ENCODE measurements around the gene SMTNL2.
"Not testable (repeated sequence)": the region's sequence is repeated elsewhere in the genome, so short reads cannot be mapped to it uniquely, and the experiment has no call there.

SMTNL2 gene

DNA sequence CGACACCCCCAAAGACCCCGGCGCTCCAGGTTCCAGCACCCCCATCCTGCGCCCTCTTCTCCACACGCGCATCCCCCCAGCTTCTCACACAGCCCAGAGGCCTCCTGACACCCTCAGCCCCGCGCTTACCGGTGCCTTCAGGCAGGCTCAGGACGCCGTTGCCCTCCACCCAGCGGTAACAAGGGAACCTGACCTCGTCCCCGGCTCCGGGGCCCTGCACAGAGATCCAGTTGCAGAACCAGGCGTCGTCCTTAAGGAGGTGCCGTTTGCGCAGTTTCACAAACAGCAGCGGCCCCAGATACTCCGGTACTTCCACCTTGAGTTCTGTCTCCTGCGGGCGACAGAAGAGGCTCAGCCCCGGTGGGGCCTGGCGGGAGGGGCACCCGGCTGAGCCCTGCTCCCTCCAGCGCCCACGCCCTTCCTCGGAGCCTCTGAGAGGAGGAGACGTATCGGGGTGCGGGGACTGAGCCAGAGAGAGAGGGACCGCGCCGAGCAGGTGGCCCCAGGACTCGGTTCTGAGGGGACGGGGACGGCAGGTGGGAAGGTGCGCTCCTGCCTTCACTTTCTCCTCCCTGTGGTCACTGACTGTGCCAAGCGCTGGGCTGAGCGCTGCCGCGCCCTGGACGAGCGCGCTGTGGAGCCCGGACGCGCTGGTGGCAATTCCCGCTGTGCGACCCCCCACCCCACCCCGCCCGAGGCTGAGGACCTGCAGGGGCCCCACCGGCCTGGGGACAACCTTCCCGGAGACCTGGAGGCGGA, 55.2 kb downstream of the SMTNL2 start:
- Mint-ChIP-seq H3K4me3 (peak overlapping the region; percentile 71), H3K27me3 (peaks cover 47% of the 10 kb centered on the region), H3K4me1 (peaks cover 20% of the 10 kb centered on the region)
- H3K27ac Mint-ChIP-seq, H3K36me3 Mint-ChIP-seq, H3K9me3 Mint-ChIP-seq: not testable (repeated sequence)

DNA sequence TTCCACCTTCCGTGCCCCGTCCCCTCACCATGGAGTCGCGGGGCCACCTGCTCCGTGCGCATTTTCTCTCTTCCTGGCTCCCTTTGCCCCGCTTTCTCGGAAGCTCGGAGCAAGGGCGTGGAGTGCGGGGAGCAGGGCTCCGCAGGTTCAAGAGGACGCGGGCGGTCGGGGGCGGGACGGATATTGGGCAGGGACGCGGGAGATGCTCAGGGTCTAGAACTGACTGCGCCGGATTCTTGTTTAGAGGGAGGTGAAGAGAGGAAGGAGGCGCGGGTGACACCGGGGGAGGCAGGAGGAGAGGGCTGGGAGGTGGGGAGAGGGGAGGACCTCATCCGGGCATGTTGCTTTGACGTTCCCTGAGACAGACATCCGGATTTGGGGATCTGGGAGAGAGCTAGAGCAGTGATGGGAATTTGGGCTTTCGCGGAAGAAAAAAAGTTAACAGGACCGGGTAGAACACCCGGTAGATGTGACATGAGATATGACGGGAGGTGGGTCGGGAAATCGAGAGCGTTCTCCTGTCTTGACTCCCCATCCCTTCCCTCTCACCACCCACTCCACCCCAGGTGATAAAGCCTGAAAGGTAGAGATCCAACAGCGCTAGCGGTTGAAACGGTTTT, 56.4 kb downstream of the SMTNL2 start:
- Mint-ChIP-seq H3K27me3 (peaks cover 43% of the 10 kb centered on the region), H3K4me1 (peaks cover 19% of the 10 kb centered on the region)
- not testable (repeated sequence) for H3K4me3 Mint-ChIP-seq, H3K27ac Mint-ChIP-seq, H3K9me3 Mint-ChIP-seq, H3K36me3 Mint-ChIP-seq

GRCh38 chr17:4641297-4642195, 57.2 kb downstream of the SMTNL2 start, which contains the start of gene ALOX15:
ALOX15 (minus strand) TSS chr17:4641678; CDS start chr17:4641651, 27 bp downstream.
- Mint-ChIP-seq H3K9me3 (no peaks in the 10 kb centered on the region), H3K4me1 (peaks cover 11% of the 10 kb centered on the region), H3K27me3 (peaks cover 36% of the 10 kb centered on the region), H3K27ac (no peak within 1 kb of the TSS), H3K36me3 (no peaks in the 10 kb centered on the region), H3K4me3 (no peak within 1 kb of the TSS)

DNA sequence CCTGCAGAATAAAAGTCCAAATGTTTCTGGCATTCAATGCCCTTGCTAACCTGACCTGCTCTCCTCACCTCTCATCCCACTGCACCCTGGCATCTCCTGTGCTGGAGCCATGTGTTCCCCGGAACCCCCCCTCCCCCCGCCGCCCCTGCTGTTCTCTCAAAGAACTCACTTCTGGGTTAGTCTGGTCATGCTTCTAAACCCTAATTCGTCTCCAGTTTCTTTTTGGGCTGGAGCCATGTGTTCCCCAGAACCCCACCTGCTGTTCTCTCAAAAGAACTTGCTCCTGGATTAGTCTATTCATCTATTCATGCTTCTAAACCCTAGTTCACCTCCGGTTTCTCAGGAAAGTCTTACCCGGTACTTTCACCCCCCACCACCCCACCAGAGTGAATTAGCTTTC, 58.0 kb downstream of the SMTNL2 start:
- Mint-ChIP-seq H3K4me1 (peaks cover 9% of the 10 kb centered on the region), H3K27ac (no peak overlapping the region), H3K27me3 (peaks cover 31% of the 10 kb centered on the region), H3K36me3 (no peaks in the 10 kb centered on the region), H3K9me3 (no peaks in the 10 kb centered on the region), H3K4me3 (no peak overlapping the region)

DNA sequence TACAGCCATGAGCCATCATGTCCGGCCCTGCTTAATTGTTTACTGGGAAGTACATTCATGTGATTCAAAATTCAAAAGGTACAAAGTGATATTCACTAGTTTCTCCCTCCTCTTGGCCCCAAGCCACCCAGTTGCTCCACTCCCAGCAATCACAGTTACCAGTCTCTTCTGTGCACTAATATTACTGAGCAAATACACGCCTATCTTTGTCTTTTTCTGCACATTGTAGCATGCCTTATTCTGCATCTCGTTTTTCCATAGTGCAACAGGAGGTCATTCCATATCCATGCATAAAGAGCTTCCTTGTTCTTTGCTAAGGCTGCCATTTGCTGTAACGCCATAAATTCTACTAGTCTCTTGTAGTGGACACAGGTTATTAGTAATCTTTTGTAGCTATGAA, 59.3 kb downstream of the SMTNL2 start:
- Mint-ChIP-seq H3K4me1 (peaks cover 8% of the 10 kb centered on the region), H3K36me3 (no peaks in the 10 kb centered on the region), H3K27ac (no peak overlapping the region), H3K9me3 (no peaks in the 10 kb centered on the region), H3K4me3 (no peak overlapping the region), H3K27me3 (peaks cover 27% of the 10 kb centered on the region)

GRCh38 chr17:4645642-4646041, 61.3 kb downstream of the SMTNL2 start:
- Mint-ChIP-seq H3K4me3 (no peak overlapping the region), H3K27me3 (peaks cover 22% of the 10 kb centered on the region), H3K27ac (no peak overlapping the region), H3K9me3 (no peaks in the 10 kb centered on the region), H3K4me1 (no peaks in the 10 kb centered on the region), H3K36me3 (no peaks in the 10 kb centered on the region)

- H3K4me1 Mint-ChIP-seq, result no peaks in the 10 kb centered on the region
- H3K9me3 Mint-ChIP-seq, result no peaks in the 10 kb centered on the region
- no peak overlapping the region for H3K4me3 Mint-ChIP-seq
- H3K36me3 Mint-ChIP-seq, result no peaks in the 10 kb centered on the region
- H3K27ac Mint-ChIP-seq, result no peak overlapping the region
- H3K27me3 Mint-ChIP-seq, result peaks cover 9% of the 10 kb centered on the region
Measured at GRCh38 chr17:4648741-4649140, 64.4 kb downstream of the SMTNL2 start.

DNA sequence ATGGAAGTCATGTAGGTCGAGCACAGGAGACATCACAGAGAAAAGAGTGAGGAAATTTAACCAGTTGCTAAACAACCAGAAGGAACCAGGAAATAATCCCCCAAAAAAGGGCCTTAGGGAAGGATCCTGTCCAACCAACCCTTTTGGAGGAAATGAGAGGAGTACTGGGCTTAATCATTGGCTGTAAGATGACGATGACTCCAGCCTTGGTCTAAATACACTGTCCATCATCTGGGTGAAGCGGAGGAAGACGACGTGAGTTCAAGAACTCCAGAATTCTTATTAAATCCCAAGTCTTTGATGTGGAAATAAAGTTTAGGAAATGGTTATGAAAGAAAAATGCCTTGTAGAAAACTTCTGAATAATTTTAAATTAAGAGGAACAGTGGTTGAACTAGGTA, 68.7 kb downstream of the SMTNL2 start:
- Mint-ChIP-seq H3K27ac (no peak overlapping the region), H3K36me3 (no peaks in the 10 kb centered on the region), H3K9me3 (no peaks in the 10 kb centered on the region), H3K27me3 (peaks cover 2% of the 10 kb centered on the region), H3K4me1 (no peaks in the 10 kb centered on the region), H3K4me3 (no peak overlapping the region)

DNA sequence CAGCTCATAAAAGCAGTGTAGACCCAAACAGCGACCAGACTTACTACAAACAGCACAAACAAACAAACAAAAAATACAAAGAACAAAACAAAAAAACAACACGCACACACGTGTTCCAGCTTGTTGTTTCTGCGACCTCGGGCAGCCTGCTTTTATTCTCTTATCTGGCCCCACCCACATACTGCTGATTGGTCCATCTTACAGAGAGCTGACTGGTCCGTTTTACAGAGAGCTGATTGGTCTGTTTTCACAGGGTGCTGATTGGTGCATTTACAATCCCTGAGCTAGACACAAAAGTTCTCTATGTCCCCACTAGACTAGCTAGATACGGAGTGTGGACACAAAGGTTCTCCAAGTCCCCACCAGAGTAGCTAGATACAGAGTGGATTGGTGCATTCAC, 71.6 kb downstream of the SMTNL2 start:
- not testable (repeated sequence) for H3K36me3 Mint-ChIP-seq, H3K4me3 Mint-ChIP-seq, H3K27ac Mint-ChIP-seq, H3K4me1 Mint-ChIP-seq, H3K27me3 Mint-ChIP-seq, H3K9me3 Mint-ChIP-seq

GRCh38 chr17:4657678-4658077, 73.3 kb downstream of the SMTNL2 start:
- Mint-ChIP-seq H3K27me3 (no peaks in the 10 kb centered on the region), H3K27ac (no peak overlapping the region), H3K36me3 (no peaks in the 10 kb centered on the region), H3K4me1 (no peaks in the 10 kb centered on the region), H3K9me3 (no peaks in the 10 kb centered on the region), H3K4me3 (no peak overlapping the region)

All from activated naive CD4-positive, alpha-beta T cell treated with anti-CD3 and anti-CD28 coated beads, Interleukin-2, amount 50 U/mL, for 24 hours (primary cell).